GM23338 (cell line): ENCODE results near the gene TTC23. TPM values are rescaled to one million over a fixed set of nuclear protein-coding genes. Genes with fewer than 3 reads are reported as not detected.

ENCODE experiments used
- ATAC-seq: fragments of 200-7000 bp; cut with Tn5 transposase; 3 replicates; pipeline ENCODE4 v1.9.1; 2020
- DNase-seq: peaks from one replicate; pipeline ENCODE4 v3.0.0-alpha.2; 2015; ENCODE audit warnings: low spot score
- H2AFZ ChIP-seq: fragments of 200-600 bp; sonication (generic); 2 replicates; pipeline ENCODE4 v1.8.0; 2016; ENCODE audit warnings: antibody characterized with exemption, mild to moderate bottlenecking, moderate library complexity
- H3F3A ChIP-seq: fragments of 200-600 bp; sonication (generic); replicated peaks from 2 replicates; pipeline ENCODE4 v1.8.0; 2017; ENCODE audit warnings: antibody characterized with exemption, mixed run types, low read depth
- H3K27ac ChIP-seq: fragments of 200-600 bp; sonication (generic); 2 replicates; pipeline ENCODE4 v1.6.1; 2016; ENCODE audit warnings: low read depth
- H3K27me3 ChIP-seq: fragments of 200-600 bp; sonication (generic); 2 replicates; pipeline ENCODE4 v1.8.0; 2016; ENCODE audit warnings: mild to moderate bottlenecking, mixed run types, moderate library complexity; ENCODE audit not compliant: insufficient read depth
- H3K36me3 ChIP-seq: fragments of 200-600 bp; sonication (generic); 2 replicates; pipeline ENCODE4 v1.8.0; 2016; ENCODE audit warnings: mild to moderate bottlenecking; ENCODE audit not compliant: insufficient read depth
- H3K4me1 ChIP-seq: fragments of 200-600 bp; sonication (generic); 2 replicates; pipeline ENCODE4 v1.8.0; 2016; ENCODE audit warnings: mild to moderate bottlenecking, moderate library complexity; ENCODE audit not compliant: insufficient read depth
- H3K4me2 ChIP-seq: fragments of 200-600 bp; sonication (generic); 2 replicates; pipeline ENCODE4 v1.7.1; 2017; ENCODE audit warnings: mixed run types
- H3K4me3 ChIP-seq: fragments of 200-600 bp; sonication (generic); 2 replicates; pipeline ENCODE4 v1.6.1; 2016; ENCODE audit warnings: mixed run types
- H3K79me2 ChIP-seq: fragments of 200-600 bp; sonication (generic); replicated peaks from 2 replicates; pipeline ENCODE4 v1.8.0; 2017; ENCODE audit warnings: mild to moderate bottlenecking; ENCODE audit not compliant: insufficient read depth
- H3K9me2 ChIP-seq: fragments of 200-600 bp; sonication (generic); 2 replicates; pipeline ENCODE4 v1.8.0; 2017; ENCODE audit not compliant: insufficient read depth
- H4K20me1 ChIP-seq: fragments of 200-600 bp; sonication (generic); replicated peaks from 2 replicates; pipeline ENCODE4 v1.8.0; 2017; ENCODE audit warnings: mild to moderate bottlenecking; ENCODE audit not compliant: insufficient read depth
- H3K27ac Mint-ChIP-seq: 2 replicates; pipeline ENCODE4 v1.8.0; 2020; ENCODE audit warnings: inconsistent platforms, mild to moderate bottlenecking, moderate library complexity, mixed read lengths
- H3K27me3 Mint-ChIP-seq: 3 replicates; pipeline ENCODE4 v1.8.0; 2022; ENCODE audit warnings: low read depth, mild to moderate bottlenecking, moderate library complexity, mixed read lengths, inconsistent platforms; ENCODE audit not compliant: insufficient read depth, poor library complexity
- H3K36me3 Mint-ChIP-seq: 3 replicates; pipeline ENCODE4 v1.8.0; 2021; ENCODE audit warnings: low read depth, mild to moderate bottlenecking, inconsistent platforms, moderate library complexity, mixed read lengths
- H3K4me1 Mint-ChIP-seq: 3 replicates; pipeline ENCODE4 v1.8.0; 2020; ENCODE audit warnings: mild to moderate bottlenecking, inconsistent platforms, mixed read lengths
- H3K4me3 Mint-ChIP-seq: 3 replicates; pipeline ENCODE4 v1.8.0; 2021; ENCODE audit warnings: moderate library complexity, mild to moderate bottlenecking, inconsistent platforms, mixed read lengths
- H3K9me3 Mint-ChIP-seq: 3 replicates; pipeline ENCODE4 v1.8.0; 2020; ENCODE audit warnings: moderate library complexity, mild to moderate bottlenecking, inconsistent platforms, mixed read lengths
- CREB1 ChIP-seq: fragments of 250-450 bp; sonication (Bioruptor Pico); IDR thresholded peaks from 2 replicates; pipeline ENCODE4 v1.5.0; 2020; ENCODE audit warnings: low read depth, mild to moderate bottlenecking, moderate library complexity
- EZH2phosphoT487 ChIP-seq: fragments of 200-600 bp; sonication (generic); IDR thresholded peaks from one replicate; pipeline ENCODE4 v1.8.1; 2018; ENCODE audit warnings: antibody characterized with exemption; ENCODE audit not compliant: unreplicated experiment
- JUNB ChIP-seq: IDR thresholded peaks from one replicate; pipeline ENCODE4 v1.6.1; 2016; ENCODE audit warnings: antibody characterized with exemption; ENCODE audit not compliant: unreplicated experiment
- NANOG ChIP-seq: IDR thresholded peaks from 2 replicates; pipeline ENCODE4 v1.6.1; 2016; ENCODE audit warnings: antibody characterized with exemption, borderline replicate concordance
- POLR2AphosphoS5 ChIP-seq: IDR thresholded peaks from 2 replicates; pipeline ENCODE4 v1.6.1; 2016; ENCODE audit warnings: antibody characterized with exemption, low read depth
- STAT1 ChIP-seq: IDR thresholded peaks from one replicate; pipeline ENCODE4 v1.6.1; 2016; ENCODE audit warnings: antibody characterized with exemption; ENCODE audit not compliant: unreplicated experiment
- ZNF114 ChIP-seq: fragments of 250-450 bp; sonication (Bioruptor Pico); IDR thresholded peaks from 2 replicates; pipeline ENCODE4 v1.5.0; 2020; ENCODE audit warnings: mild to moderate bottlenecking, moderate library complexity
- ZNF331 ChIP-seq: fragments of 250-450 bp; sonication (Bioruptor Pico); IDR thresholded peaks from 2 replicates; pipeline ENCODE4 v1.5.0; 2020; ENCODE audit warnings: low read depth, mild to moderate bottlenecking, moderate library complexity
- polyA plus RNA-seq: library from polyadenylated mRNA; unstranded; fragments of >200 nt; fragmentation: Nextera tagmentation; extraction: Ambion mirVana; gene quantifications from 2 replicates; pipeline ENCODE4 v1.2.1, GENCODE V29; 2016
- total RNA-seq: library from RNA; depleted of rRNA; stranded (reverse); fragments of >200 nt; shearing (Covaris generic); gene quantifications from 2 replicates; pipeline ENCODE4 v1.2.3, GENCODE V29; 2014
- TF ChIP-seq, protein P1 (sequence below): fragments of 250-450 bp; sonication (Bioruptor Pico); IDR thresholded peaks from 2 replicates; pipeline ENCODE4 v1.5.0; 2020; ENCODE audit warnings: mild to moderate bottlenecking, moderate library complexity

The TTC23 gene
- total and polyA plus RNA-seq, 2 experiments from 2014 or later: 6.3 to 25.2 TPM

DNA sequence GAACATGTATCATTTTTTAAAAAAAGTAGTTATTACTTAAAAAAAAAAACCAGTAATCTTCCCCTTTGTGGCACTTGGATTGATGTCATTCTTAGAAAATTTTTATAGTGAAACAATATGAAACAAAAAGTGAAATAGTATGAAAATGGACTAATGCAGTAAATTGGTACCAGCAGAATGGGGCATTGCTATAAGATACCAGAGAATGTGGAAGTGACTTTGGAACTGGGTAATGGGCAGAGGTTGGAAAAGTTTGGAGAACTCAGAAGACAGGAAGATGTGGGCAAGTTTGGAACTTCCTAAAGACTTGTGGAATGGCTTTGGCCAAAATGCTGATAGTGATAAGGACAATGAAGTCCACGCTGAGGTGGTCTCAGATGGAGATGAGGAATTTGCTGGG lies 66.6 kb downstream of the TTC23 start:
- Mint-ChIP-seq H3K9me3 (no peaks in the 10 kb centered on the region), H3K36me3 (peaks cover 11% of the 10 kb centered on the region; the same call in 2 of the 3 replicates), H3K27me3 (peaks cover 2% of the 10 kb centered on the region), H3K27ac (no peak overlapping the region), H3K4me3 (no peak overlapping the region), H3K4me1 (peaks cover 24% of the 10 kb centered on the region)
- no peaks in the 10 kb centered on the region for H3K9me2 ChIP-seq
- no peak for TF ChIP-seq STAT1
- no peak for TF ChIP-seq NANOG
- TF ChIP-seq CREB1 (CRISPR knock-in tag): no peak
- no peak for TF ChIP-seq POLR2AphosphoS5
- TF ChIP-seq, protein P1, sequence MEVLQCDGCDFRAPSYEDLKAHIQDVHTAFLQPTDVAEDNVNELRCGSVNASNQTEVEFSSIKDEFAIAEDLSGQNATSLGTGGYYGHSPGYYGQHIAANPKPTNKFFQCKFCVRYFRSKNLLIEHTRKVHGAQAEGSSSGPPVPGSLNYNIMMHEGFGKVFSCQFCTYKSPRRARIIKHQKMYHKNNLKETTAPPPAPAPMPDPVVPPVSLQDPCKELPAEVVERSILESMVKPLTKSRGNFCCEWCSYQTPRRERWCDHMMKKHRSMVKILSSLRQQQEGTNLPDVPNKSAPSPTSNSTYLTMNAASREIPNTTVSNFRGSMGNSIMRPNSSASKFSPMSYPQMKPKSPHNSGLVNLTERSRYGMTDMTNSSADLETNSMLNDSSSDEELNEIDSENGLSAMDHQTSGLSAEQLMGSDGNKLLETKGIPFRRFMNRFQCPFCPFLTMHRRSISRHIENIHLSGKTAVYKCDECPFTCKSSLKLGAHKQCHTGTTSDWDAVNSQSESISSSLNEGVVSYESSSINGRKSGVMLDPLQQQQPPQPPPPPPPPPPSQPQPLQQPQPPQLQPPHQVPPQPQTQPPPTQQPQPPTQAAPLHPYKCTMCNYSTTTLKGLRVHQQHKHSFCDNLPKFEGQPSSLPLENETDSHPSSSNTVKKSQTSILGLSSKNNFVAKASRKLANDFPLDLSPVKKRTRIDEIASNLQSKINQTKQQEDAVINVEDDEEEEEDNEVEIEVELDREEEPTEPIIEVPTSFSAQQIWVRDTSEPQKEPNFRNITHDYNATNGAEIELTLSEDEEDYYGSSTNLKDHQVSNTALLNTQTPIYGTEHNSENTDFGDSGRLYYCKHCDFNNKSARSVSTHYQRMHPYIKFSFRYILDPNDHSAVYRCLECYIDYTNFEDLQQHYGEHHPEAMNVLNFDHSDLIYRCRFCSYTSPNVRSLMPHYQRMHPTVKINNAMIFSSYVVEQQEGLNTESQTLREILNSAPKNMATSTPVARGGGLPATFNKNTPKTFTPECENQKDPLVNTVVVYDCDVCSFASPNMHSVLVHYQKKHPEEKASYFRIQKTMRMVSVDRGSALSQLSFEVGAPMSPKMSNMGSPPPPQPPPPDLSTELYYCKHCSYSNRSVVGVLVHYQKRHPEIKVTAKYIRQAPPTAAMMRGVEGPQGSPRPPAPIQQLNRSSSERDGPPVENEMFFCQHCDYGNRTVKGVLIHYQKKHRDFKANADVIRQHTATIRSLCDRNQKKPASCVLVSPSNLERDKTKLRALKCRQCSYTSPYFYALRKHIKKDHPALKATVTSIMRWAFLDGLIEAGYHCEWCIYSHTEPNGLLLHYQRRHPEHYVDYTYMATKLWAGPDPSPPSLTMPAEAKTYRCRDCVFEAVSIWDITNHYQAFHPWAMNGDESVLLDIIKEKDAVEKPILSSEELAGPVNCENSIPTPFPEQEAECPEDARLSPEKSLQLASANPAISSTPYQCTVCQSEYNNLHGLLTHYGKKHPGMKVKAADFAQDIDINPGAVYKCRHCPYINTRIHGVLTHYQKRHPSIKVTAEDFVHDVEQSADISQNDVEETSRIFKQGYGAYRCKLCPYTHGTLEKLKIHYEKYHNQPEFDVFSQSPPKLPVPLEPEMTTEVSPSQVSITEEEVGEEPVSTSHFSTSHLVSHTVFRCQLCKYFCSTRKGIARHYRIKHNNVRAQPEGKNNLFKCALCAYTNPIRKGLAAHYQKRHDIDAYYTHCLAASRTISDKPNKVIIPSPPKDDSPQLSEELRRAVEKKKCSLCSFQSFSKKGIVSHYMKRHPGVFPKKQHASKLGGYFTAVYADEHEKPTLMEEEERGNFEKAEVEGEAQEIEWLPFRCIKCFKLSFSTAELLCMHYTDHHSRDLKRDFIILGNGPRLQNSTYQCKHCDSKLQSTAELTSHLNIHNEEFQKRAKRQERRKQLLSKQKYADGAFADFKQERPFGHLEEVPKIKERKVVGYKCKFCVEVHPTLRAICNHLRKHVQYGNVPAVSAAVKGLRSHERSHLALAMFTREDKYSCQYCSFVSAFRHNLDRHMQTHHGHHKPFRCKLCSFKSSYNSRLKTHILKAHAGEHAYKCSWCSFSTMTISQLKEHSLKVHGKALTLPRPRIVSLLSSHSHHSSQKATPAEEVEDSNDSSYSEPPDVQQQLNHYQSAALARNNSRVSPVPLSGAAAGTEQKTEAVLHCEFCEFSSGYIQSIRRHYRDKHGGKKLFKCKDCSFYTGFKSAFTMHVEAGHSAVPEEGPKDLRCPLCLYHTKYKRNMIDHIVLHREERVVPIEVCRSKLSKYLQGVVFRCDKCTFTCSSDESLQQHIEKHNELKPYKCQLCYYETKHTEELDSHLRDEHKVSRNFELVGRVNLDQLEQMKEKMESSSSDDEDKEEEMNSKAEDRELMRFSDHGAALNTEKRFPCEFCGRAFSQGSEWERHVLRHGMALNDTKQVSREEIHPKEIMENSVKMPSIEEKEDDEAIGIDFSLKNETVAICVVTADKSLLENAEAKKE (CRISPR knock-in tag): no peak
- no peak for TF ChIP-seq JUNB
- TF ChIP-seq ZNF114 (CRISPR knock-in tag): no peak
- TF ChIP-seq ZNF331 (CRISPR knock-in tag): no peak
- no peak for TF ChIP-seq EZH2phosphoT487
- H3K27ac ChIP-seq: no peak overlapping the region
- H3K27me3 ChIP-seq: no peaks in the 10 kb centered on the region
- no peak overlapping the region for H2AFZ ChIP-seq
- H3K4me1 ChIP-seq: peaks cover 6% of the 10 kb centered on the region; the same call in 1 of the 2 replicates
- DNase-seq (no peak), ATAC-seq (no peak)
- no peaks in the 10 kb centered on the region for H3K36me3 ChIP-seq
- no peak overlapping the region for H3K4me2 ChIP-seq
- H4K20me1 ChIP-seq: no peaks in the 10 kb centered on the region
- no peaks in the 10 kb centered on the region for H3K79me2 ChIP-seq
- no peak overlapping the region for H3K4me3 ChIP-seq
- H3F3A ChIP-seq: no peaks in the 10 kb centered on the region
